HepG2 (cell line): ENCODE results near the gene LSM2. TPM values are rescaled to one million over a fixed set of nuclear protein-coding genes. Genes with fewer than 3 reads are reported as not detected.

Source experiments
- HOXA9 ChIP-seq: sonication (generic); formaldehyde crosslinking; IDR thresholded peaks from 2 replicates; pipeline ENCODE4 v1.8.1; 2022; ENCODE audit warnings: missing genetic modification reagents, mild to moderate bottlenecking, moderate library complexity, borderline replicate concordance
- KDM6A ChIP-seq: IDR thresholded peaks from 2 replicates; pipeline ENCODE4 v1.6.1; 2016; ENCODE audit warnings: low read depth
- KMT2A ChIP-seq: sonication (generic); formaldehyde crosslinking; IDR thresholded peaks from 2 replicates; pipeline ENCODE4 v1.4.0; 2020; ENCODE audit warnings: missing genetic modification reagents
- MED8 ChIP-seq: sonication (generic); formaldehyde crosslinking; IDR thresholded peaks from 2 replicates; pipeline ENCODE4 v1.8.1; 2023; ENCODE audit warnings: mild to moderate bottlenecking, missing genetic modification reagents; ENCODE audit not compliant: insufficient replicate concordance
- PAF1 ChIP-seq: IDR thresholded peaks from 2 replicates; pipeline ENCODE4 v1.6.1; 2016; ENCODE audit warnings: missing genetic modification reagents, missing compliant biosample characterization
- PAWR ChIP-seq: sonication (generic); formaldehyde crosslinking; IDR thresholded peaks from 2 replicates; pipeline ENCODE4 v1.4.0; 2020; ENCODE audit warnings: missing genetic modification reagents, mild to moderate bottlenecking, borderline replicate concordance
- PHF8 ChIP-seq: sonication (generic); formaldehyde crosslinking; IDR thresholded peaks from 2 replicates; pipeline ENCODE4 v1.5.0; 2020; ENCODE audit warnings: missing genetic modification reagents
- POLR2A ChIP-seq, 2 experiments: IDR thresholded peaks; 2 replicates each; pipeline ENCODE4 v1.6.1; 2011; ENCODE audit warnings: low read depth in 2 of 2, low read length in 2 of 2, mild to moderate bottlenecking in 1 of 2, moderate library complexity in 1 of 2; ENCODE audit not compliant: insufficient read depth in 1 of 2
- REL ChIP-seq: sonication (generic); formaldehyde crosslinking; conservative IDR thresholded peaks from 2 replicates; pipeline ENCODE4 v1.8.0; 2022; ENCODE audit warnings: mild to moderate bottlenecking, missing genetic modification reagents, moderate library complexity
- SAP130 ChIP-seq: IDR thresholded peaks from 2 replicates; pipeline ENCODE4 v1.6.1; 2016; ENCODE audit warnings: low read depth
- ZFP82 ChIP-seq: sonication (generic); formaldehyde crosslinking; IDR thresholded peaks from 2 replicates; pipeline ENCODE4 v1.5.1; 2020; ENCODE audit warnings: mild to moderate bottlenecking, missing genetic modification reagents, borderline replicate concordance
- ZNF557 ChIP-seq: sonication (generic); formaldehyde crosslinking; IDR thresholded peaks from 2 replicates; pipeline ENCODE4 v1.4.0; 2020; ENCODE audit warnings: missing genetic modification reagents
- ZNF878 ChIP-seq: sonication (generic); formaldehyde crosslinking; IDR thresholded peaks from 2 replicates; pipeline ENCODE4 v1.8.1; 2023; ENCODE audit warnings: mild to moderate bottlenecking, missing genetic modification reagents, moderate library complexity
- ZNF891 ChIP-seq: sonication (generic); formaldehyde crosslinking; IDR thresholded peaks from 2 replicates; pipeline ENCODE4 v1.5.0; 2020; ENCODE audit warnings: mild to moderate bottlenecking, missing genetic modification reagents
- ZSCAN12 ChIP-seq: sonication (generic); formaldehyde crosslinking; IDR thresholded peaks from 2 replicates; pipeline ENCODE4 v1.9.0; 2021; ENCODE audit warnings: mild to moderate bottlenecking, missing genetic modification reagents
- ZSCAN21 ChIP-seq: sonication (generic); formaldehyde crosslinking; IDR thresholded peaks from 2 replicates; pipeline ENCODE4 v1.8.0; 2022; ENCODE audit warnings: mild to moderate bottlenecking, missing genetic modification reagents, moderate library complexity, borderline replicate concordance
- ZSCAN22 ChIP-seq: sonication (generic); formaldehyde crosslinking; IDR thresholded peaks from 2 replicates; pipeline ENCODE4 v1.4.0; 2020; ENCODE audit warnings: mild to moderate bottlenecking, missing genetic modification reagents
- polyA plus RNA-seq, 8 experiments: library from polyadenylated mRNA; depleted of rRNA in 3 of 8; stranded (reverse) in 7 of 8; unstranded in 1 of 8; fragments of >200 nt; fragmentation: Illumina TruSeq in 4 of 8; extraction: Trizol in 4 of 8; gene quantifications; 2 replicates each; pipeline versions ENCODE4 v1.2.1 to v1.2.3, GENCODE V29; 2011 to 2016; ENCODE audit warnings: low read depth in 4 of 8, missing spikeins in 1 of 8, mixed read lengths in 1 of 8; ENCODE audit not compliant: insufficient read depth in 1 of 8
- total RNA-seq, 5 experiments: library from RNA; depleted of rRNA; stranded (reverse); fragments of >200 nt; fragmentation: Illumina TruSeq; extraction: Trizol; gene quantifications; 2 replicates each; pipeline ENCODE4 v1.2.3, GENCODE V29; 2016; ENCODE audit warnings: low read depth in 1 of 5
- TF ChIP-seq, protein P1 (sequence below): sonication (generic); formaldehyde crosslinking; conservative IDR thresholded peaks from 2 replicates; pipeline ENCODE4 v1.4.0; 2020; ENCODE audit warnings: mild to moderate bottlenecking, missing genetic modification reagents, moderate library complexity
- TF ChIP-seq, protein P2 (sequence below): IDR thresholded peaks from 2 replicates; pipeline ENCODE4 v1.6.1; 2016; ENCODE audit warnings: control low read depth
- TF ChIP-seq, protein P3 (sequence below): sonication (generic); formaldehyde crosslinking; IDR thresholded peaks from 2 replicates; pipeline ENCODE4 v1.4.0; 2020; ENCODE audit warnings: mild to moderate bottlenecking, missing genetic modification reagents
- TF ChIP-seq, protein P4 (sequence below): sonication (generic); formaldehyde crosslinking; IDR thresholded peaks from 2 replicates; pipeline ENCODE4 v1.5.0; 2020; ENCODE audit warnings: mild to moderate bottlenecking, low read depth, missing genetic modification reagents, borderline replicate concordance
- TF ChIP-seq, protein P5 (sequence below): sonication (generic); formaldehyde crosslinking; IDR thresholded peaks from 2 replicates; pipeline ENCODE4 v1.8.1; 2022; ENCODE audit warnings: mild to moderate bottlenecking, missing genetic modification reagents
- TF ChIP-seq, protein P6 (sequence below): sonication (generic); formaldehyde crosslinking; IDR thresholded peaks from 2 replicates; pipeline ENCODE4 v1.8.1; 2023; ENCODE audit warnings: mild to moderate bottlenecking, missing genetic modification reagents

LSM2 gene
- total and polyA plus RNA-seq, 2 of the 13 experiments (the other 11 are each of a cell fraction or from before 2014, with no cell fraction given): 69.4 to 90.5 TPM

DNA sequence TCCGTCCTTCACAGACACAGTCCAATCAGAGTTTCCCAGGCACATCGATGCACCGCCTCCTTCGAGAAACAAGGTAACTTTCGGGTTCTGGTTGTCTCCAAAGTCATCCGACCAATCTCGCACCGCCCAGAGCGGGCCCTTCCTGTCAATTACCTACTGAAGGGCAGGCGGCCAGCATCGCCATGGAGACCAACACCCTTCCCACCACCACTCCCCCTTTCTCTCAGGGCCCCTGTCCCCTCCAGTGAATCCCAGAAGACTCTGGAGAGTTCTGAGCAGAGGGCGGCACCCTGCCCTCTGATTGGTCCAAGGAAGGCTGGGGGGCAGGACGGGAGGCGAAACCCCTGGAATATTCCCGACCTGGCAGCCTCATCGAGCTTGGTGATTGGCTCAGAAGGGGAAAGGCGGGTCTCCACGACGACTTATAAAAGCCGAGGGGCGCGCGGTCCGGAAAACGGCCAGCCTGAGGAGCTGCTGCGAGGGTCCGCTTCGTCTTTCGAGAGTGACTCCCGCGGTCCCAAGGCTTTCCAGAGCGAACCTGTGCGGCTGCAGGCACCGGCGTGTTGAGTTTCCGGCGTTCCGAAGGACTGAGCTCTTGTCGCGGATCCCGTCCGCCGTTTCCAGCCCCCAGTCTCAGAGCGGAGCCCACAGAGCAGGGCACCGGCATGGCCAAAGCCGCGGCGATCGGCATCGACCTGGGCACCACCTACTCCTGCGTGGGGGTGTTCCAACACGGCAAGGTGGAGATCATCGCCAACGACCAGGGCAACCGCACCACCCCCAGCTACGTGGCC is 20.7 kb upstream of the LSM2 start, which contains the start of gene HSPA1B (continued):
- TF ChIP-seq, protein P1, sequence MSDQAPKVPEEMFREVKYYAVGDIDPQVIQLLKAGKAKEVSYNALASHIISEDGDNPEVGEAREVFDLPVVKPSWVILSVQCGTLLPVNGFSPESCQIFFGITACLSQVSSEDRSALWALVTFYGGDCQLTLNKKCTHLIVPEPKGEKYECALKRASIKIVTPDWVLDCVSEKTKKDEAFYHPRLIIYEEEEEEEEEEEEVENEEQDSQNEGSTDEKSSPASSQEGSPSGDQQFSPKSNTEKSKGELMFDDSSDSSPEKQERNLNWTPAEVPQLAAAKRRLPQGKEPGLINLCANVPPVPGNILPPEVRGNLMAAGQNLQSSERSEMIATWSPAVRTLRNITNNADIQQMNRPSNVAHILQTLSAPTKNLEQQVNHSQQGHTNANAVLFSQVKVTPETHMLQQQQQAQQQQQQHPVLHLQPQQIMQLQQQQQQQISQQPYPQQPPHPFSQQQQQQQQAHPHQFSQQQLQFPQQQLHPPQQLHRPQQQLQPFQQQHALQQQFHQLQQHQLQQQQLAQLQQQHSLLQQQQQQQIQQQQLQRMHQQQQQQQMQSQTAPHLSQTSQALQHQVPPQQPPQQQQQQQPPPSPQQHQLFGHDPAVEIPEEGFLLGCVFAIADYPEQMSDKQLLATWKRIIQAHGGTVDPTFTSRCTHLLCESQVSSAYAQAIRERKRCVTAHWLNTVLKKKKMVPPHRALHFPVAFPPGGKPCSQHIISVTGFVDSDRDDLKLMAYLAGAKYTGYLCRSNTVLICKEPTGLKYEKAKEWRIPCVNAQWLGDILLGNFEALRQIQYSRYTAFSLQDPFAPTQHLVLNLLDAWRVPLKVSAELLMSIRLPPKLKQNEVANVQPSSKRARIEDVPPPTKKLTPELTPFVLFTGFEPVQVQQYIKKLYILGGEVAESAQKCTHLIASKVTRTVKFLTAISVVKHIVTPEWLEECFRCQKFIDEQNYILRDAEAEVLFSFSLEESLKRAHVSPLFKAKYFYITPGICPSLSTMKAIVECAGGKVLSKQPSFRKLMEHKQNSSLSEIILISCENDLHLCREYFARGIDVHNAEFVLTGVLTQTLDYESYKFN (CRISPR knock-in tag): peak; percentile 68; the same call in 1 of the 2 replicates
- TF ChIP-seq, protein P2, sequence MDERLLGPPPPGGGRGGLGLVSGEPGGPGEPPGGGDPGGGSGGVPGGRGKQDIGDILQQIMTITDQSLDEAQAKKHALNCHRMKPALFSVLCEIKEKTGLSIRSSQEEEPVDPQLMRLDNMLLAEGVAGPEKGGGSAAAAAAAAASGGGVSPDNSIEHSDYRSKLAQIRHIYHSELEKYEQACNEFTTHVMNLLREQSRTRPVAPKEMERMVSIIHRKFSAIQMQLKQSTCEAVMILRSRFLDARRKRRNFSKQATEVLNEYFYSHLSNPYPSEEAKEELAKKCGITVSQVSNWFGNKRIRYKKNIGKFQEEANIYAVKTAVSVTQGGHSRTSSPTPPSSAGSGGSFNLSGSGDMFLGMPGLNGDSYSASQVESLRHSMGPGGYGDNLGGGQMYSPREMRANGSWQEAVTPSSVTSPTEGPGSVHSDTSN (CRISPR knock-in tag): peak; percentile 84
- TF ChIP-seq ZNF878 (CRISPR knock-in tag) (peak; percentile 79; the same call in 1 of the 2 replicates), KMT2A (CRISPR knock-in tag) (peak; percentile 89), ZSCAN22 (CRISPR knock-in tag) (no peak), KDM6A (CRISPR knock-in tag) (0 out of 2 replicates have a peak, but pooled peaks have one; percentile 2), PHF8 (peak; percentile 72), POLR2A (IDR thresholded peaks at IDR 0.05; ENCODE audit: insufficient read depth in 1 of 2, low read depth in 2 of 2, low read length in 2 of 2) (peak; percentile 100), PAWR (CRISPR knock-in tag) (no peak), HOXA9 (no peak), SAP130 (CRISPR knock-in tag) (peak; percentile 94), ZSCAN12 (peak; percentile 92), ZNF557 (CRISPR knock-in tag) (no peak; the same call in 1 of the 2 replicates), REL (CRISPR knock-in tag) (no peak), ZFP82 (CRISPR knock-in tag) (no peak; the same call in 1 of the 2 replicates), PAF1 (CRISPR knock-in tag) (no peak), ZSCAN21 (CRISPR knock-in tag) (peak; percentile 85; the same call in 1 of the 2 replicates), ZNF891 (peak; percentile 97), MED8 (peak; percentile 43)
- TF ChIP-seq, protein P3, sequence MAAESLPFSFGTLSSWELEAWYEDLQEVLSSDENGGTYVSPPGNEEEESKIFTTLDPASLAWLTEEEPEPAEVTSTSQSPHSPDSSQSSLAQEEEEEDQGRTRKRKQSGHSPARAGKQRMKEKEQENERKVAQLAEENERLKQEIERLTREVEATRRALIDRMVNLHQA: 0 out of 2 replicates have a peak, but pooled peaks have one; percentile 46
- TF ChIP-seq, protein P4, sequence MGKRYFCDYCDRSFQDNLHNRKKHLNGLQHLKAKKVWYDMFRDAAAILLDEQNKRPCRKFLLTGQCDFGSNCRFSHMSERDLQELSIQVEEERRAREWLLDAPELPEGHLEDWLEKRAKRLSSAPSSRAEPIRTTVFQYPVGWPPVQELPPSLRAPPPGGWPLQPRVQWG (CRISPR knock-in tag): no peak
- TF ChIP-seq, protein P5, sequence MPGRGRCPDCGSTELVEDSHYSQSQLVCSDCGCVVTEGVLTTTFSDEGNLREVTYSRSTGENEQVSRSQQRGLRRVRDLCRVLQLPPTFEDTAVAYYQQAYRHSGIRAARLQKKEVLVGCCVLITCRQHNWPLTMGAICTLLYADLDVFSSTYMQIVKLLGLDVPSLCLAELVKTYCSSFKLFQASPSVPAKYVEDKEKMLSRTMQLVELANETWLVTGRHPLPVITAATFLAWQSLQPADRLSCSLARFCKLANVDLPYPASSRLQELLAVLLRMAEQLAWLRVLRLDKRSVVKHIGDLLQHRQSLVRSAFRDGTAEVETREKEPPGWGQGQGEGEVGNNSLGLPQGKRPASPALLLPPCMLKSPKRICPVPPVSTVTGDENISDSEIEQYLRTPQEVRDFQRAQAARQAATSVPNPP (CRISPR knock-in tag): 0 out of 2 replicates have a peak, but pooled peaks have one; percentile 43
- TF ChIP-seq, protein P6, sequence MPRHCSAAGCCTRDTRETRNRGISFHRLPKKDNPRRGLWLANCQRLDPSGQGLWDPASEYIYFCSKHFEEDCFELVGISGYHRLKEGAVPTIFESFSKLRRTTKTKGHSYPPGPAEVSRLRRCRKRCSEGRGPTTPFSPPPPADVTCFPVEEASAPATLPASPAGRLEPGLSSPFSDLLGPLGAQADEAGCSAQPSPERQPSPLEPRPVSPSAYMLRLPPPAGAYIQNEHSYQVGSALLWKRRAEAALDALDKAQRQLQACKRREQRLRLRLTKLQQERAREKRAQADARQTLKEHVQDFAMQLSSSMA (CRISPR knock-in tag): no peak
